ENCODE results near the gene DLGAP1.

DLGAP1 gene

DNA sequence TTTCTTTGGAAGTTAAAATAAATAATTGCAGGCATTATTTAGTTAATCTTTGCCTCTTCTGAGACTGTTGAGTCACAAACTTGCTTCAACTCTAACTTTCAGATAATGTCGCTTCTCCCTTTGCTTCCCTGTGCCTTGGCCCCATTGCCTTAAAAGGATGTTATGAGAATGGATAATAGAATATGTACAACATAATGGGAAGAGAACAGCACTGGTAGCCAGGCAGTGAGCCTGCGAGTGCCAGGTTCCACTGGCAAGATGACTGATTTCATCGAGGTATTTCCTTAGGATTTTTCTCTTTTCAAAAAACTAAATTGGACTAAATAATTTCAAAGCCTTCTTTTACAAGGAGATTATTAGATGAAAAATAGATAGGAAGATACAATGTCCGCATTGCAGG, 584.2 kb downstream of the DLGAP1 start:
- peaks cover 0 to 14% (median 5%) of the 10 kb centered on the region in 4 experiments for H3K4me1 ChIP-seq (ENCODE audit: control extremely low read depth in 1 of 4, control insufficient read depth in 4 of 4, insufficient read depth in 4 of 4, low read length in 3 of 4)
- peaks cover 0 to 2% (median 0%) of the 10 kb centered on the region in 5 experiments for H3K27me3 ChIP-seq (replicated peaks in 2 of 5; ENCODE audit: control insufficient read depth in 4 of 5, insufficient read depth in 5 of 5, low read length in 4 of 5)
- ChIA-PET POLR2A (no interaction called here), CTCF (interaction anchor here (0.8 to 6.2 kb wide), 15 partner anchors 9 to 590 kb away, joined by 3 to 70 read pairs (median 6); no protein-coding TSS in a partner anchor)
- H3K36me3 ChIP-seq (ENCODE audit: control insufficient read depth in 4 of 4, insufficient read depth in 4 of 4, low read length in 3 of 4) = no peaks in the 10 kb centered on the region
- DNase-seq = no peak
- no peak overlapping the region for H3K27ac ChIP-seq (ENCODE audit: insufficient read depth in 1 of 2, low read depth in 1 of 2, low read length in 2 of 2, poor library complexity in 1 of 2, severe bottlenecking in 2 of 2)
- 100% methylated on average over 2 of the region's 4 CpGs for WGBS (ENCODE audit: insufficient coverage)
- H3K9me3 ChIP-seq (ENCODE audit: control extremely low read depth in 1 of 5, control insufficient read depth in 4 of 5, insufficient read depth in 2 of 5, low read depth in 1 of 5, low read length in 4 of 5) = no peaks in the 10 kb centered on the region
- H3K4me3 ChIP-seq (ENCODE audit: control insufficient read depth in 1 of 7, extremely low read depth in 1 of 7, insufficient read depth in 4 of 7, low read depth in 2 of 7, low read length in 6 of 7) = no peak overlapping the region

DNA sequence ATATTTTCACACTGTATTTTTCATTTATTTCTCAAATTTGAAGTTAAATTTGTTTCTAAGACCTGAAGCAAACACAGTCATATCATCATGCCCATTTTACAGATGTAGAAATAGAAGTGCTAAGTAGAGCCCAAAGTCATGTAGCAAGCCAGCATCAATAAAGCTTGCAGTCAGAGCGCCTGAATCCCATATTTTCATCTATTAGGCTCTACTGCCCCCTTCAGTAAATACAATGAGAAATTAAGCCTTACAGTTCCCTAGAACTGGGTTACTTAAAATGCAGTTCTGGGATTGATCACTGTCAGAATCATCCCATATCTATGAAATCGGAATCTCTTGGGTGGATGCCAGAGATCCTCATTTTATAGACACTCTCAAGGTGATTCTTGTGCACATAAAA, 585.3 kb downstream of the DLGAP1 start:
- ChIA-PET CTCF (interaction anchor here (0.6 to 6.2 kb wide), 37 partner anchors 10 to 598 kb away, joined by 3 to 70 read pairs (median 3); no protein-coding TSS in a partner anchor), POLR2A (interaction anchor here (0.6 kb wide), 1 partner anchor 58 kb away, joined by 8 read pairs; no protein-coding TSS in a partner anchor)
- peak; percentile 65 to 77 (median 75) for DNase-seq

GRCh38 chr18:3867864-3868311, 587.2 kb downstream of the DLGAP1 start:
- 81% methylated on average over 8 of the region's 8 CpGs for WGBS (ENCODE audit: insufficient coverage)
- Histone ChIP-seq H3K4me1 (ENCODE audit: control extremely low read depth in 1 of 4, control insufficient read depth in 4 of 4, insufficient read depth in 4 of 4, low read length in 3 of 4) (no peaks in the 10 kb centered on the region), H3K36me3 (ENCODE audit: control insufficient read depth in 4 of 4, insufficient read depth in 4 of 4, low read length in 3 of 4) (no peaks in the 10 kb centered on the region), H3K9me3 (ENCODE audit: control extremely low read depth in 1 of 5, control insufficient read depth in 4 of 5, insufficient read depth in 2 of 5, low read depth in 1 of 5, low read length in 4 of 5) (no peaks in the 10 kb centered on the region), H3K27me3 (replicated peaks in 2 of 5; ENCODE audit: control insufficient read depth in 4 of 5, insufficient read depth in 5 of 5, low read length in 4 of 5) (no peaks in the 10 kb centered on the region), H3K4me3 (ENCODE audit: control insufficient read depth in 1 of 7, extremely low read depth in 1 of 7, insufficient read depth in 4 of 7, low read depth in 2 of 7, low read length in 6 of 7) (no peak overlapping the region), H3K27ac (ENCODE audit: insufficient read depth in 1 of 2, low read depth in 1 of 2, low read length in 2 of 2, poor library complexity in 1 of 2, severe bottlenecking in 2 of 2) (no peak overlapping the region)
- ChIA-PET CTCF (interaction anchor here (0.8 to 6.2 kb wide), 8 partner anchors 13 to 586 kb away, joined by 3 to 70 read pairs (median 4); no protein-coding TSS in a partner anchor), POLR2A (no interaction called here)
- DNase-seq = no peak

More for the DNA sequence above, 585.3 kb downstream of the DLGAP1 start:
- Histone ChIP-seq H3K9me3 (ENCODE audit: control extremely low read depth in 1 of 5, control insufficient read depth in 4 of 5, insufficient read depth in 2 of 5, low read depth in 1 of 5, low read length in 4 of 5) (no peaks in the 10 kb centered on the region), H3K36me3 (ENCODE audit: control insufficient read depth in 4 of 4, insufficient read depth in 4 of 4, low read length in 3 of 4) (no peaks in the 10 kb centered on the region), H3K4me1 (ENCODE audit: control extremely low read depth in 1 of 4, control insufficient read depth in 4 of 4, insufficient read depth in 4 of 4, low read length in 3 of 4) (peaks cover 0 to 4% (median 1%) of the 10 kb centered on the region in 4 experiments), H3K27me3 (replicated peaks in 2 of 5; ENCODE audit: control insufficient read depth in 4 of 5, insufficient read depth in 5 of 5, low read length in 4 of 5) (peaks cover 0 to 2% (median 0%) of the 10 kb centered on the region in 5 experiments), H3K4me3 (ENCODE audit: control insufficient read depth in 1 of 7, extremely low read depth in 1 of 7, insufficient read depth in 4 of 7, low read depth in 2 of 7, low read length in 6 of 7) (no peak overlapping the region), H3K27ac (ENCODE audit: insufficient read depth in 1 of 2, low read depth in 1 of 2, low read length in 2 of 2, poor library complexity in 1 of 2, severe bottlenecking in 2 of 2) (no peak overlapping the region)
- 33% methylated on average over 1 of the region's 2 CpGs for WGBS (ENCODE audit: insufficient coverage)

DNA sequence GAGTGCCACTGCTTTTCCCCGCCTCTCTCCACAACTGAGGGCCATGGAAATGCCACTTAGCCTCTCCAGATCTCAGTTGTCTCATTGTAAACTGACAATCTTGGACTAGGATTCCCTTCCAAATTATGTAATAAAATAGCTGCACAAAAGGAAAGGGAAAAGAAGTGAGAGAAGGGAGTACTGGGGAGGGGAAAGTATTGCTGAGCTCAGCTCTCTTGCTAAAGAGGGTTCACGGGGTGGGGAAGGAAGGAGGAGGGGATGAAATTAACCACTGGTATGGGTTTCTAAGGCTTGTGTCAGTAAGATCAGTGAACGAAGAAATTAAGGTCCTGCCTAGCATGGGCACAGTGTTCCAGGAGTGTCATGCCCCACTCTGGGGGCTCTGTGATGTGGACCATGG, 587.9 kb downstream of the DLGAP1 start:
- Histone ChIP-seq H3K27ac (ENCODE audit: insufficient read depth in 1 of 2, low read depth in 1 of 2, low read length in 2 of 2, poor library complexity in 1 of 2, severe bottlenecking in 2 of 2) (no peak overlapping the region), H3K4me1 (ENCODE audit: control extremely low read depth in 1 of 4, control insufficient read depth in 4 of 4, insufficient read depth in 4 of 4, low read length in 3 of 4) (no peaks in the 10 kb centered on the region), H3K27me3 (replicated peaks in 2 of 5; ENCODE audit: control insufficient read depth in 4 of 5, insufficient read depth in 5 of 5, low read length in 4 of 5) (no peaks in the 10 kb centered on the region), H3K4me3 (ENCODE audit: control insufficient read depth in 1 of 7, extremely low read depth in 1 of 7, insufficient read depth in 4 of 7, low read depth in 2 of 7, low read length in 6 of 7) (no peak overlapping the region), H3K36me3 (ENCODE audit: control insufficient read depth in 4 of 4, insufficient read depth in 4 of 4, low read length in 3 of 4) (no peaks in the 10 kb centered on the region), H3K9me3 (ENCODE audit: control extremely low read depth in 1 of 5, control insufficient read depth in 4 of 5, insufficient read depth in 2 of 5, low read depth in 1 of 5, low read length in 4 of 5) (no peaks in the 10 kb centered on the region)
- CTCF ChIA-PET = interaction anchor here (0.7 to 6.2 kb wide), 7 partner anchors 12 to 313 kb away, joined by 3 to 70 read pairs (median 4); no protein-coding TSS in a partner anchor
- 96% methylated on average over 3 of the region's 3 CpGs for WGBS (ENCODE audit: insufficient coverage)
- POLR2A ChIA-PET = no interaction called here
- DNase-seq = no peak

DNA sequence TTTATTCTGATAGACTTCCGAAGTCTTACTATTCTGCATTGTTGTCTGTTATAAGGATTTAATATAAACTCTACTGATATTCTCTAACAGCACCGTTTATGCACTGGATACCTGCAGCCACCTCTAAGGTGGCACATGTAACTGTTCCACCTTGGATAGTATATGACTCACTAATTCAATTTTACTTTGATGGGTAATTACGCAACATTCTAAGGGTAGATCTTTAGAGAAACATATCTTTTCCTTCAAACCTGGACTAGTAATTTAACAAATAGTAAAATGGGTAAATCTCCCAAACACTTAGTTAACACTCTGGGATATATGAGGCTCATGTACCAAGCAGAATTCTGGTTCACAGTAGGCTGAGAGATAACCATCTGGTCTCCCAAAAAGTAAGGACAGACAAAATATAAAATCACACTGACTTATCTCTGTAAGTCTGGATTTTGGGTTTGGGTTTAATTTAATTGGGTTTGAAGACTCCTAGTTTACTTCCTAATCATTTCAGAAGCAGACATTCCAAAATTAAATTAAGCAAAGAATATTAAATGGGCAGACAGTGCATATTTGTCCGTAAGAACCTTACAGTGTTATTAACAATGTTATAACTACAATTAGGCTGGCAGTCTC, 590.3 kb downstream of the DLGAP1 start:
- no peak for DNase-seq
- Histone ChIP-seq H3K9me3 (ENCODE audit: control extremely low read depth in 1 of 5, control insufficient read depth in 4 of 5, insufficient read depth in 2 of 5, low read depth in 1 of 5, low read length in 4 of 5) (no peaks in the 10 kb centered on the region), H3K36me3 (ENCODE audit: control insufficient read depth in 4 of 4, insufficient read depth in 4 of 4, low read length in 3 of 4) (no peaks in the 10 kb centered on the region), H3K4me3 (ENCODE audit: control insufficient read depth in 1 of 7, extremely low read depth in 1 of 7, insufficient read depth in 4 of 7, low read depth in 2 of 7, low read length in 6 of 7) (no peak overlapping the region), H3K27ac (ENCODE audit: insufficient read depth in 1 of 2, low read depth in 1 of 2, low read length in 2 of 2, poor library complexity in 1 of 2, severe bottlenecking in 2 of 2) (no peak overlapping the region), H3K27me3 (replicated peaks in 2 of 5; ENCODE audit: control insufficient read depth in 4 of 5, insufficient read depth in 5 of 5, low read length in 4 of 5) (no peaks in the 10 kb centered on the region), H3K4me1 (ENCODE audit: control extremely low read depth in 1 of 4, control insufficient read depth in 4 of 4, insufficient read depth in 4 of 4, low read length in 3 of 4) (no peaks in the 10 kb centered on the region)
- WGBS (ENCODE audit: insufficient coverage) = no CpG with 5 or more reads among the region's 4 CpGs
- ChIA-PET CTCF (no interaction called here), POLR2A (no interaction called here)

DNA sequence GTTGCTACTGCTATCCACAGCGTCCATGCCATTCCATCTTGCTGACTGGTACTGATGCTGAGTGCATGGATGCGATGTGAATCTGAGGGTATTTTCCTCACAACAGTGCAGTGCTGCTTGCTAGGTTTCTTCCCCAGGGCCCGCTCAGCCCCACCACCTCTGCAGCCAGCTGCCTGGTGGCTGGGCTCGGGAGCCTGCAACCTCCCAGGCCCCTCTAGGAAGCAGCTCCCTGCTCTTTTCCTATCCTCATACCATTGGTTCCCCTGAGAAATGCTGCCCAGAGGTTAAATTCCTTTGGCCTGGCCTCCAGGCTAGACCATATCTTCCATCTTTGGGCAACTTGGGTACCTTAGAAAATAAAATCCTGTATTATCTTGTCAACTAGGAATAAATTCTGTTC, 591.5 kb downstream of the DLGAP1 start:
- H3K9me3 ChIP-seq (ENCODE audit: control extremely low read depth in 1 of 5, control insufficient read depth in 4 of 5, insufficient read depth in 2 of 5, low read depth in 1 of 5, low read length in 4 of 5) = no peaks in the 10 kb centered on the region
- H3K4me3 ChIP-seq (ENCODE audit: control insufficient read depth in 1 of 7, extremely low read depth in 1 of 7, insufficient read depth in 4 of 7, low read depth in 2 of 7, low read length in 6 of 7) = no peak overlapping the region
- H3K4me1 ChIP-seq (ENCODE audit: control extremely low read depth in 1 of 4, control insufficient read depth in 4 of 4, insufficient read depth in 4 of 4, low read length in 3 of 4) = no peaks in the 10 kb centered on the region
- no peak for DNase-seq
- H3K27ac ChIP-seq (ENCODE audit: insufficient read depth in 1 of 2, low read depth in 1 of 2, low read length in 2 of 2, poor library complexity in 1 of 2, severe bottlenecking in 2 of 2) = no peak overlapping the region
- POLR2A ChIA-PET = no interaction called here
- CTCF ChIA-PET = interaction anchor here (1.0 to 1.8 kb wide), 3 partner anchors 21 to 199 kb away, joined by 3 to 10 read pairs (median 5); no protein-coding TSS in a partner anchor
- H3K36me3 ChIP-seq (ENCODE audit: control insufficient read depth in 4 of 4, insufficient read depth in 4 of 4, low read length in 3 of 4) = no peaks in the 10 kb centered on the region
- H3K27me3 ChIP-seq (replicated peaks in 2 of 5; ENCODE audit: control insufficient read depth in 4 of 5, insufficient read depth in 5 of 5, low read length in 4 of 5) = no peaks in the 10 kb centered on the region
- 67% methylated on average over 4 of the region's 4 CpGs for WGBS (ENCODE audit: insufficient coverage)

DNA sequence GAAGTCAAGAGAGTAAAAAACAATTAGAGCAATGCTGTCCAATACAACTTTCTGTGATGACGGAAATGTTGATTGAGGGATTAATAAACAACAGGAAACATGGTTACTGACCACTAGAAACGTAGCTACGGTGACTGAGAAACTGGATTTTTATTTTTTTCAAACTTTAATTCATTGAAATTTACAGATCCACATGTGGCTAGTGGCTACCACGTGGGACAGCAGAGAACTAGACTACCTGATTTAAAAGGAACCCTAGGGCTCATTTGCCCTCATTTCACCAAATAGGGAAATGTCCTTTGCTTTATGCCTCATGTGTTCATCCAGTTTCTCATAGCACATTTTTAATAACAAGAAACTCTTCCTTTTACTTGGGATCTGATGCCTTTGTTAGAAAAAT, 592.1 kb downstream of the DLGAP1 start:
- no peak for DNase-seq
- Histone ChIP-seq H3K4me3 (ENCODE audit: control insufficient read depth in 1 of 7, extremely low read depth in 1 of 7, insufficient read depth in 4 of 7, low read depth in 2 of 7, low read length in 6 of 7) (no peak overlapping the region), H3K27me3 (replicated peaks in 2 of 5; ENCODE audit: control insufficient read depth in 4 of 5, insufficient read depth in 5 of 5, low read length in 4 of 5) (no peaks in the 10 kb centered on the region), H3K36me3 (ENCODE audit: control insufficient read depth in 4 of 4, insufficient read depth in 4 of 4, low read length in 3 of 4) (no peaks in the 10 kb centered on the region), H3K9me3 (ENCODE audit: control extremely low read depth in 1 of 5, control insufficient read depth in 4 of 5, insufficient read depth in 2 of 5, low read depth in 1 of 5, low read length in 4 of 5) (no peaks in the 10 kb centered on the region), H3K4me1 (ENCODE audit: control extremely low read depth in 1 of 4, control insufficient read depth in 4 of 4, insufficient read depth in 4 of 4, low read length in 3 of 4) (no peaks in the 10 kb centered on the region), H3K27ac (ENCODE audit: insufficient read depth in 1 of 2, low read depth in 1 of 2, low read length in 2 of 2, poor library complexity in 1 of 2, severe bottlenecking in 2 of 2) (no peak overlapping the region)
- 87% methylated on average over 4 of the region's 4 CpGs for WGBS (ENCODE audit: insufficient coverage)
- POLR2A ChIA-PET = no interaction called here
- CTCF ChIA-PET = interaction anchor here (1.0 to 1.8 kb wide), 3 partner anchors 20 to 198 kb away, joined by 3 to 10 read pairs (median 5); no protein-coding TSS in a partner anchor
